ENCODE measurements around the gene HSPBP1. TPM values are rescaled to one million over a fixed set of nuclear protein-coding genes. Genes with fewer than 3 reads are reported as not detected.

The HSPBP1 gene
- total RNA-seq, 1 donor from 2014 or later: 32.2 TPM

DNA sequence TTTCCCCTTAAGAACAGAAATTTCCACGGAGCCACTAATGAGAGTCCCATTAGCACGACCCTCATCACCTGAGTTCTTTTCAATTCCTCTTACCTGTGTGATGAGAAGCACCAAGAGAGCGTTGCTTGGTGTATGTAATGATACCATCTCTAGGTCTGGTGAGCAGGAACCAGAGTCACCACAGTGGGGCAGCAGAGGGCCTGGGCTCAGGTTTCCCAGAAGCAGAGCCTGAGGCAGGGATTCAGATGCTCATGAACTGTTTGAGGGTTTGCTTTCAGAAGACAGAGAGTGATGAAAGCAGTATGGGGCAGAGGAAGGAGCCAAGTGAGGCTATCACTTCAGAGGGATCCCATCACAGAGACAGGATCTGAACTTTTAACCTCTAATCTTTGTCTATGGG is 67.5 kb downstream of the HSPBP1 start:
- H3K27ac Mint-ChIP-seq: no peak overlapping the region
- H3K9me3 Mint-ChIP-seq: peaks cover 9% of the 10 kb centered on the region
- TF ChIP-seq, protein P1, sequence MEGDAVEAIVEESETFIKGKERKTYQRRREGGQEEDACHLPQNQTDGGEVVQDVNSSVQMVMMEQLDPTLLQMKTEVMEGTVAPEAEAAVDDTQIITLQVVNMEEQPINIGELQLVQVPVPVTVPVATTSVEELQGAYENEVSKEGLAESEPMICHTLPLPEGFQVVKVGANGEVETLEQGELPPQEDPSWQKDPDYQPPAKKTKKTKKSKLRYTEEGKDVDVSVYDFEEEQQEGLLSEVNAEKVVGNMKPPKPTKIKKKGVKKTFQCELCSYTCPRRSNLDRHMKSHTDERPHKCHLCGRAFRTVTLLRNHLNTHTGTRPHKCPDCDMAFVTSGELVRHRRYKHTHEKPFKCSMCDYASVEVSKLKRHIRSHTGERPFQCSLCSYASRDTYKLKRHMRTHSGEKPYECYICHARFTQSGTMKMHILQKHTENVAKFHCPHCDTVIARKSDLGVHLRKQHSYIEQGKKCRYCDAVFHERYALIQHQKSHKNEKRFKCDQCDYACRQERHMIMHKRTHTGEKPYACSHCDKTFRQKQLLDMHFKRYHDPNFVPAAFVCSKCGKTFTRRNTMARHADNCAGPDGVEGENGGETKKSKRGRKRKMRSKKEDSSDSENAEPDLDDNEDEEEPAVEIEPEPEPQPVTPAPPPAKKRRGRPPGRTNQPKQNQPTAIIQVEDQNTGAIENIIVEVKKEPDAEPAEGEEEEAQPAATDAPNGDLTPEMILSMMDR (IDR thresholded peaks at IDR 0.05): no peak
- no peak for DNase-seq
- intact Hi-C loops (cut with micrococcal nuclease): no loop called here
- H3K4me1 Mint-ChIP-seq: peaks cover 11% of the 10 kb centered on the region
- H3K27me3 Mint-ChIP-seq: peaks cover 19% of the 10 kb centered on the region
- CTCF ChIA-PET: interaction anchor here (0.8 kb wide), 1 partner anchor 291 kb away, joined by 3 read pairs; no protein-coding TSS in a partner anchor
- POLR2A ChIA-PET: no interaction called here
- peak; percentile 37 for ATAC-seq (ENCODE audit: low read depth)
- H3K36me3 Mint-ChIP-seq (ENCODE audit: low read depth): peaks cover 3% of the 10 kb centered on the region
- H3K4me3 Mint-ChIP-seq: no peak overlapping the region

Other genes starting within 250 kb of the HSPBP1 start
- gene GP6, start 241.8 kb downstream of the HSPBP1 start, total RNA-seq: not detected in 2 replicates
- gene RDH13, start 217.0 kb downstream of the HSPBP1 start, total RNA-seq: 10.3 and 12.4 TPM in 2 replicates
- 0.38 and 1.0 TPM in 2 replicates for gene EPS8L1, start 204.2 kb downstream of the HSPBP1 start, total RNA-seq
- gene PPP1R12C, start 162.5 kb downstream of the HSPBP1 start, total RNA-seq: 115 and 139 TPM in 2 replicates
- gene TNNT1, start 130.9 kb downstream of the HSPBP1 start, total RNA-seq: not detected in 2 replicates
- not detected in 2 replicates for gene TNNI3, start 122.4 kb downstream of the HSPBP1 start, total RNA-seq
- gene DNAAF3, start 113.5 kb downstream of the HSPBP1 start, total RNA-seq: not detected in 2 replicates
- not detected in 2 replicates for gene SYT5, start 99.8 kb downstream of the HSPBP1 start, total RNA-seq
- gene PTPRH, start 70.6 kb downstream of the HSPBP1 start, total RNA-seq: not detected in 2 replicates
- 12.6 and 14.8 TPM in 2 replicates for gene TMEM86B, start 51.3 kb downstream of the HSPBP1 start, total RNA-seq
- gene PPP6R1, start 21.1 kb downstream of the HSPBP1 start, total RNA-seq: 203 and 220 TPM in 2 replicates
- gene BRSK1, start 3.9 kb upstream of the HSPBP1 start, total RNA-seq: 1.3 and 2.7 TPM in 2 replicates
- not detected in 2 replicates for gene TMEM150B, start 45.2 kb upstream of the HSPBP1 start, total RNA-seq
- 7.2 and 8.1 TPM in 2 replicates for gene KMT5C, start 59.8 kb upstream of the HSPBP1 start, total RNA-seq
- gene COX6B2, start 74.6 kb upstream of the HSPBP1 start, total RNA-seq: not detected in 2 replicates
- gene GARIN5B, start 83.2 kb upstream of the HSPBP1 start, total RNA-seq: not detected in 2 replicates
- not detected in 2 replicates for gene IL11, start 90.4 kb upstream of the HSPBP1 start, total RNA-seq
- not detected in 2 replicates for gene TMEM190, start 96.7 kb upstream of the HSPBP1 start, total RNA-seq
- gene TMEM238, start 104.2 kb upstream of the HSPBP1 start, total RNA-seq: 3.8 and 4.9 TPM in 2 replicates
- 3,790 and 4,042 TPM in 2 replicates for gene RPL28, start 105.8 kb upstream of the HSPBP1 start, total RNA-seq
- gene UBE2S, start 127.7 kb upstream of the HSPBP1 start, total RNA-seq: 29.6 and 34.6 TPM in 2 replicates
- not detected in 2 replicates for gene SHISA7, start 163.2 kb upstream of the HSPBP1 start, total RNA-seq
- 28.7 and 29.0 TPM in 2 replicates for gene ISOC2, start 181.5 kb upstream of the HSPBP1 start, total RNA-seq
- gene C19orf85, start 184.6 kb upstream of the HSPBP1 start, total RNA-seq: not detected in 2 replicates
- 10.4 and 12.7 TPM in 2 replicates for gene ZNF628, start 196.5 kb upstream of the HSPBP1 start, total RNA-seq
- gene NAT14, start 205.1 kb upstream of the HSPBP1 start, total RNA-seq: 10.9 and 13.8 TPM in 2 replicates
- gene SSC5D, start 208.3 kb upstream of the HSPBP1 start, total RNA-seq: 0.17 and 0.20 TPM in 2 replicates

Measured in activated B cell treated with CpG ODN at 0.5 μM for 24 hours (primary cell).